Inflammatory macrophage treated with lipopolysaccharide for 4 hours (primary cell): ENCODE data around the gene TBCK.
"Not testable (repeated sequence)": the region's sequence is repeated elsewhere in the genome, so short reads cannot be mapped to it uniquely, and the experiment has no call there.

Source experiments
- DNase-seq: peaks from one replicate; pipeline ENCODE4 v3.0.0-alpha.2; 2020

Gene TBCK

GRCh38 chr4:106321168-106321567 is 5.2 kb upstream of the TBCK start:
- not testable (repeated sequence) for DNase-seq

GRCh38 chr4:106320235-106320634 is 4.2 kb upstream of the TBCK start:
- no peak for DNase-seq

GRCh38 chr4:106318511-106318910 is 2.5 kb upstream of the TBCK start:
- DNase-seq: peak; percentile 13

DNA sequence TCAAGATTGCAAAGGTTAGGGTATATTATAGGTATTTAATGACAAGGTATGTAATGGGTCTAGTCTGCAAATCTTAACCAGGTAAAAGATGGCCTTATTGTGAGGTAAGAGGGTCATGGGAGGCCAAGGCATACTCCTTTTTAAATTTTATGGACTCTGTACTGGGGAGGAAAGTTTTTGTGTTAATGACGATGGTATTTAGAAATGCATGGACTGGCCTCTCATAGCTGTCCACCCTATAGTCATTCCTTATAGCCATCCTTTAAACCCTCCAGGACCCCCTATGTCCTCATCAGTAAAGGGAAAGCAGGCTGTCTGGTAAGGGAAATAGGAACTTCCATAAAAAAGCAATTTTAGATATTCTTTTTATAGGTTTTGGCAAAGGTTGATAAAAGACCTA is 1.8 kb upstream of the TBCK start:
- DNase-seq: no peak

GRCh38 chr4:106316773-106317409 is 882 bp upstream of the TBCK start:
- DNase-seq: peak; percentile 11

DNA sequence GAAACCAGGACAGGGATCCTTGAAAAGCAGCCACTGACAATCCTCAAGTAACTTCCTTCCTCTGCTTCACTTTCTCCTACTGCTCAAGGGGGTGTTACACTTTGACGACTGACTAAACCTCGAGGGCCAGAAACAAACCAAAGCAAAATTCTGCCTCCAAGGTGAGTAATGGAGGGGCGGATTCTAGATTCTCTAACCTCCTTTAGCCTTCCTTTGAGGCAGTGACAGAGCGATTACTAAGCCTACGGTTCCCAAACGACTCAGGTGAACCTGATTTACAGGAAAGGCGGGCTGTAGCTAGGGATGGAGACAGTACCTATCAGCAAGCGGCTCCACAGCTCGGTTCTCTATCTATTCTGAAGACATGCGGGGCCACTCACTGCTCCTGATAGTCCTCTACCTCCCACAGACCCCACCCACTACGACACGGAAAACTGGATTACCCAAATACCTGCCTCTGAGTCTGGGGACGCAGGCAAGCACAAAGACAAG is 487 bp downstream of the TBCK start:
- DNase-seq: peak; percentile 47

DNA sequence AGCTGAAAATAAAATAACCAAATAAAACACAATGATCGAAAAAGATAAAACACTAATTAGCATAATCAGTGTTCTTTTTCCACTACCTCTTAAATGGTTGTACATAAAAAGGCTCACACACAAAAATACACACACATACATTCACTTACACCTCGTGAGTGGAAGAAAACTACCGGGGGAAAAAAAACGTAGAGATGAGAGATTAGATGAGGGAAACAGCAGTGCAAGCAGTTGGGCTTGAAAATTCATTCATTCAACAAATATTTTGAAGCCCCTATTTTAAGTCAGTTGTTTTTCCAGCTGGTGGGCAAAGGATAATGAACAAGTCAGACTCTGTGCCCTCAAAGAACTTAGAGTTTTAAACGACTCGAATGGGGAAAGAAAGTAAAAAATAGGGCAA is 1.0 kb downstream of the TBCK start:
- DNase-seq: no peak

- no peak for DNase-seq
These were observed 2.9 kb downstream of the TBCK start for GRCh38 chr4:106312997-106313522.

DNA sequence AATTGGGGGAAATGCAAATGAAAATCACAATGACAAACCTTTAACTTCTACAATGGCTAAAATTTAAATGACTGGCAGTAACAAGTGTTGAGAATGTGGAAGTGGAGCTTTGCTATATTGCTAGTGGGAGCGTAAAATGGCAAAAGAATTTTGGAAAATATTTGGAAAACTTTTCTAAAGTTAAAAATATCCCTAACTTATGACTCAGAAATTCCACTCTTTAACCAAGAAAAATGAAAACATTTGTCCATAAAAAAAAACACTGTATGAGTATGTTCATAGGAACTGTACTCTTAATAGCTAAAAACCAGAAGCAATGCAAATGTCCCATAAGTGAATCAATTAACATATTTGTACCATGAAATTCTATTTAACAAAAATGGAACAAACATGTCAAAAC is 3.6 kb downstream of the TBCK start:
- DNase-seq: no peak

- no peak for DNase-seq
These were observed 9.4 kb downstream of the TBCK start for GRCh38 chr4:106306561-106306960.

- DNase-seq: no peak
These were observed 10.5 kb downstream of the TBCK start for GRCh38 chr4:106305435-106306055.

DNA sequence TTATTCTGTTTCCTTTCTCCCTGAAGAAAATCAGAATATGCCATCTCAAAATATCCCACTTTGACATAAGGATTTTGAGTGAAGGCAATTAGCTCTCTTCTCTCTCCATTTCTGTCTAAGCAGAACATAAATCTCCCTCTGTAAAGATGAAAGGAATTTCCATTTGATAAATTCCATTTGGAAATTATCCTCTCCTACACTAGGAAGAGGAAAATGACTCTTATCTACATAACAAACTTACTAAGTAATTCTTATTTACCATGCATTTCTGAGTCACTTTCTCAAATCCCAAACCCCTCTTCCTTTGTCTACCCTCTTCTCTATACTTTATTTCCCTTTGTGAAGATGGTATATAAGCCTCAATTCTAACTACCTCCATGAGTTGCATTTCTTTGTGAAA is 11.4 kb downstream of the TBCK start:
- DNase-seq: no peak

DNA sequence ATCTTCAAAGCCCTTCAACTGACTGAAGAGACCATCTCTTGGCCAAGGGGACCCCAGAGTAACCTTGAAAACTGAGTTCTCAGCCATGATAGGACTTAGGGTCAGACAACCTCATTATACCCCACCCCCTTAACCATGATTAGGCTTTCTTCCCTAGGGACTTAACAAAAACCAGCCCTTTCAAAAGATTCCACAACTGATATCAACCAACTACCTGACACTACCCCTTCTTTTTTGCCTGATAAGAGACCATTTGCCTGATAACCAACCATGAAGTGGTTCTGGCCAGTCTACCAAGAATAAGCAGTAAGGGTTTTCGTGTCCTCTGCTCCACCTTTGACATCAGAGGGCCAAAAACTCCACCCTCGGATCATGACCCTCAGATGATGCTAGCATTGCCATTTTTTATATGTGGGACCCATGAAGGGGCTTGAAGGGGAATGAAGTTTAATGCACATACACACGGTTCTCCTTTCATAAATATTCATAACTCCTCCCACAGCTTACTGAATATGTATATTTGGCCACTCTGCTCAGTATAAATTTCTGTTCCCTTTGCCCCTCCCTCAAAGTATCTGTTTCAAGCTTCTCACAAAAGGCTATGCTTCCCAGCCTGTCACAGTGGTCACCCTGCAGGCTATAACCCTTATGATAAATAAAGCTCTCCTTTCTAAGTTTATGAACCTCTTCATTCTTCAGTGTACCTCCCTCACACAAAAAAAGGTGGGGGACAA is 12.3 kb downstream of the TBCK start:
- no peak for DNase-seq

GRCh38 chr4:106302062-106302438 is 14.0 kb downstream of the TBCK start:
- DNase-seq: no peak

DNA sequence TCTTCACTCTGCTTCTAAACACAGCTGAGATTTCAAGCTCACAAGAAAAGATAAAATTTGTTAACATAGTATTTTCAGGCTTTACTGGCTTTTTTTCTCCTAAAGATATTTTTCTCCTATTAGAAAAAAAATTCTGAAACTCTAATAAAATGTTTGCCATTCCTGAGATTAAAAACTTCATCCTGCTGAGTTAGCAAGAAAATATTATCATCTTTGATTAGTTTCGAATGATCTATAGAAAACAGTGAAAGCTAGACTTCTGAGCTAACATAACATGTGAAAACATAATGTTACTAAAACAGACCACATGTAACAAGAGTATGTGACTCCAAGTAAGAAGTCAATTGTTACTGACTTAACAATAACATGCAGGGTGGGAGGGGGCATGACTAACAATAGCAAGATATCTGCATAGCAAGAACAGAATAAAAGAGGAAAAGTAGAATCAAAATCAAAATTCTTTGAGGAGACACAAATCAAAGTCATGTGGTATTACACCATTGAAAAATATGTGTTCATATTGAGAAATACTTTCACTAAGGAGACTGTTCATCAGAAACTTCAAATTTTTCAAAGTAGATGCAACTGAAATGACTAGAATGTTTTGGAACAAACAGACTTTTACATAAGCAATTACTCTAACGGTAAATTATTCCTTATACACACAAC is 14.5 kb downstream of the TBCK start:
- DNase-seq: no peak

GRCh38 chr4:106299977-106300376 is 16.0 kb downstream of the TBCK start:
- peak; percentile 27 for DNase-seq

DNA sequence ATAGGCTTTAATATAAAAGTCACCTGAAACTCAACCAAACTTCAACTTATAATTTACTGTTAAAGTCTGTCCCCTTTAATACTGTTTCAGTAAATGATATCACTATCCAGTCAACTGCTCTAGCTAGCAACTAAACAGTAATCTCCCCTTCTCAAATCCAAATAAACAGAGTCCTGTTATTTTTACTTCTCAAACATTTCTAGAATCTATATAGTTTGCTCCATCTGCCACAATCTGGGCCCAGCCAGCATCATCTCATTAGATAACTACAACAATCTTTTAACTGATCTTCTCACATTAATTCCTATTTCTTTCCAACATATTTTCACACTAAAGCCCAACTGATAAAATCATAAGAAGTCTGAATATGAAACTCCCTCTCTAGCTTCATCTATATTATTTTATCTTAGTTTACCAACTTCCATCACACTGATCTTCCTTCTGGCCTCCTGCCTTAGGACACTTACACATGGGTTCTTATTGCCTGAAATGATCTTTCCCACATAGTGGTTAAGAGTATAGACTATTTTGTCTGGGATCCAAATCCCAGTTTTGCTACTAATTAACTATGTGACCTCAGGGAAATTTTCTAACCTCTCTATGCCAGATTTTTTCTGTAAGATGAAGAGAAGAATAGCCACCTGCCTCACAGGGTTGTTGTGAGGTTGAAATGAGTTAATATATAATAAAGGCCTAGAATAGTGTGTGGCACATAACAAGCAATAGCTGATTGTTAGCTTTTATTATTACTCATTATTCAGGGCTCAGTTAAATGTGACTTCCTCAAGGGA is 18.6 kb downstream of the TBCK start:
- no peak for DNase-seq

DNA sequence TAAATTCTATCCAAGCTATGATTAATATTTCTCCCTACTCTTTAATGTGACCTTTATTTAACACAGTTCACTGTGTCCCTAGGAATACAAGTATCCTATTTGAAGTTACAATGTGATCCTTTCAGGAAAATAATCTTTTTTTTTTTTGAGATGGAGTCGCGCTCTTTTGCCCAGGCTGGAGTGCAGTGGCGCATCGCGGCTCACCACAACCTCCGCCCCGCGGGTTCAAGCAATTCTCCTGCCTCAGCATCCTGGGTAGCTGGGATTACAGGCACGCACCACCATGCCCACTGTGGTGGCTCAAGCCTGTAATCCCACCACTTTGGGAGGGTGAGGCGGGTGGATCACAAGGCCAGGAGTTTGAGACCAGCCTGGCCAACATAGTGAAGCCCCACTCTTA is 21.9 kb downstream of the TBCK start:
- DNase-seq: no peak

- no peak for DNase-seq
These were observed 24.3 kb downstream of the TBCK start for GRCh38 chr4:106291678-106292077.

DNA sequence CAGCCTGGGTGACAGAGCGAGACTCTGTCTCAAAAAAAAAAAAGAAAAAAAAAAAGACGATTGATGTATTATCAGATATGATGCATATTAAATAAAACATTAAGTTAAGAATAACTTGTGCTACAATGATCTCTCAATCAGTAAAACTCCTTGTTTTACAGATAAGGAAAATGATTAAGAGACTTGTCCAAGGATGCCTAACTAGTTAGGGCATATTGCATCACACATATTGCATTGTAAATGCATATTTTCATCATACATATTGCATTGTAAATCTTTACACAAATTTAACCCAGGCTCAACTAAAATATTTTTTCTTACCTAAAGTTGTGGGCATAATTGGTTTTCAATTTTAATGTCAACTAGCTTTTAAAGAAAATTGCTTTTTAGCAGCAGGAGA is 26.3 kb downstream of the TBCK start:
- no peak for DNase-seq

- peak; percentile 16 for DNase-seq
These were observed 28.5 kb downstream of the TBCK start for GRCh38 chr4:106287353-106287969.

GRCh38 chr4:106286611-106287010 is 29.4 kb downstream of the TBCK start:
- no peak for DNase-seq
